RWPE1 (cell line): Measurements from ENCODE around the gene TAF11L10.
"Not testable (repeated sequence)": the region's sequence is repeated elsewhere in the genome, so short reads cannot be mapped to it uniquely, and the experiment has no call there.

Source experiments
- CTCF ChIA-PET: fragments of 350-600 bp; sonication (Branson Sonifier 250); formaldehyde crosslinking; extraction: SDS; loops from one replicate; lab custom pipeline; 2021; lab: Yijun Ruan, JAX
- POLR2A ChIA-PET: fragments of 400-600 bp; formaldehyde crosslinking; extraction: SDS; loops from one replicate; lab custom pipeline; 2020; ENCODE audit warnings: antibody characterized with exemption; ENCODE audit not compliant: low non-redundant PET; lab: Yijun Ruan, JAX
- DNase-seq: peaks from one replicate; pipeline ENCODE4 v3.0.0; 2012; ENCODE audit warnings: low spot score
- H3K27ac ChIP-seq: fragments of 450-650 bp; 2 replicates; pipeline ENCODE4 v1.5.1; 2017
- TF ChIP-seq, protein P1 (sequence below): fragments of 450-650 bp; conservative IDR thresholded peaks from 2 replicates; pipeline ENCODE4 v1.5.1; 2017; ENCODE audit warnings: low read depth, mild to moderate bottlenecking

TAF11L10 gene

DNA sequence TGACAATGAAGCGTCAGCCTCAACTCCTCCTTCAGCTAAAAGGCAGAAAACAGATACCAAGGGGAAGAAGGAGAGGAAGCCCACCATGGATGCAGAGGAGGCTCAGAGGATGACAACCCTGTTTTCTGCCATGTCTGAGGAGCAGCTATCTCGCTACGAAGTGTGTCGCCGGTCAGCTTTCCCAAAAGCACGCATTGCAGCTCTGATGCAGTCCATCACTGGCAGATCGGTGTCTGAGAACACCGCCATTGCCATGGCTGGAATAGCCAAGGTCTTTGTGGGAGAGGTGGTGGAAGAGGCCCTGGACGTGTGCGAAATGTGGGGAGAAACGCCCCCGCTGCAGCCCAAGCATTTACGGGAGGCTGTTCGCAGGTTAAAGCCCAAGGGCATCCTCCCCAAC, 7.3 kb upstream of the TAF11L10 start:
- ChIA-PET CTCF (no interaction called here), POLR2A (no interaction called here)
- DNase-seq: no peak
- no peak overlapping the region for H3K27ac ChIP-seq
- TF ChIP-seq, protein P1, sequence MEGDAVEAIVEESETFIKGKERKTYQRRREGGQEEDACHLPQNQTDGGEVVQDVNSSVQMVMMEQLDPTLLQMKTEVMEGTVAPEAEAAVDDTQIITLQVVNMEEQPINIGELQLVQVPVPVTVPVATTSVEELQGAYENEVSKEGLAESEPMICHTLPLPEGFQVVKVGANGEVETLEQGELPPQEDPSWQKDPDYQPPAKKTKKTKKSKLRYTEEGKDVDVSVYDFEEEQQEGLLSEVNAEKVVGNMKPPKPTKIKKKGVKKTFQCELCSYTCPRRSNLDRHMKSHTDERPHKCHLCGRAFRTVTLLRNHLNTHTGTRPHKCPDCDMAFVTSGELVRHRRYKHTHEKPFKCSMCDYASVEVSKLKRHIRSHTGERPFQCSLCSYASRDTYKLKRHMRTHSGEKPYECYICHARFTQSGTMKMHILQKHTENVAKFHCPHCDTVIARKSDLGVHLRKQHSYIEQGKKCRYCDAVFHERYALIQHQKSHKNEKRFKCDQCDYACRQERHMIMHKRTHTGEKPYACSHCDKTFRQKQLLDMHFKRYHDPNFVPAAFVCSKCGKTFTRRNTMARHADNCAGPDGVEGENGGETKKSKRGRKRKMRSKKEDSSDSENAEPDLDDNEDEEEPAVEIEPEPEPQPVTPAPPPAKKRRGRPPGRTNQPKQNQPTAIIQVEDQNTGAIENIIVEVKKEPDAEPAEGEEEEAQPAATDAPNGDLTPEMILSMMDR: no peak

DNA sequence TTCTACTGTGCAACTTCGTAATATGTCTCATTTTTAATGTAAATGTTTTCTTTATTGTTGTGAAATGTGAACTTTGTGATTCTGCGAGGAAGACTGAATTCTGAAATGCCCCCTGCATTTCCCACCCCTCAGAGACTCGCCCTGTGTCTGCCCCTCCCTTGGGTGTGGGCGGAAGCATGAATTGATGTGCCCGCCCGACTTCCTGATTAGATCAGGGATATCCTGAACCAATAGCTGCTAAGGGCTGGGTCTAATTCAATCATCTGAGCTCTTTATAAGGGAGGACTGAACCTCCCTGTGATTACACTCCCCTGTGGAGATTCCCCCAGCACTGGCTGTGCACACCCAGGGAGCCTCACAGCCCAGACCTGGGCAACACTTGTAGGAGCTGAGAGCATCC, 6.3 kb upstream of the TAF11L10 start, which contains the start of gene TAF11L11:
TSS of gene TAF11L11 (plus strand) at position 304 of the 400 bp plus-strand sequence.
- DNase-seq, CTCF ChIA-PET, POLR2A ChIA-PET: not testable (repeated sequence)

DNA sequence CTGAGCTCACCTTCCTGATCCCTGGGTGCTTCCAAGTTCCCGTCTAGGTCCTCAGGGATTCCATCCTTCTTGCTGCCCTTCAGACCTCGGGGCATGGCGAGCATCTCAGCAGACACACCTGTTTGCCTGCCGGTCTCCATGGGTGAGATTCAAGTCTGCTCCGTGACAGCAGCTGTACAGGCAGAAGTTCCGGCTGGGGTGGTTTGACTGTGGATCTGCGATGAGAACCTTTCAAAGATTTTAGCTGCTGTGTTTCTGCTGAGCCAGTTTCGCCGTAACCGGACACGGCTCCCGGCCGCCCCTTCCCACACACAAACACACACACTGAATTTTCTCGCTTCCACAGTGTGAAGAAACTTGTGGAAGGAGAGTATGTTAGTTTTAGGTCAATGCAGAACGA, 3.4 kb downstream of the TAF11L10 start, which contains the start of gene TAF11L9:
TSS of gene TAF11L9 (minus strand) at position 140 of the 400 bp plus-strand sequence.
- POLR2A ChIA-PET, DNase-seq, CTCF ChIA-PET, H3K27ac ChIP-seq: not testable (repeated sequence)

More for the DNA sequence above, 6.3 kb upstream of the TAF11L10 start, which contains the start of gene TAF11L11:
- H3K27ac ChIP-seq: not testable (repeated sequence)

DNA sequence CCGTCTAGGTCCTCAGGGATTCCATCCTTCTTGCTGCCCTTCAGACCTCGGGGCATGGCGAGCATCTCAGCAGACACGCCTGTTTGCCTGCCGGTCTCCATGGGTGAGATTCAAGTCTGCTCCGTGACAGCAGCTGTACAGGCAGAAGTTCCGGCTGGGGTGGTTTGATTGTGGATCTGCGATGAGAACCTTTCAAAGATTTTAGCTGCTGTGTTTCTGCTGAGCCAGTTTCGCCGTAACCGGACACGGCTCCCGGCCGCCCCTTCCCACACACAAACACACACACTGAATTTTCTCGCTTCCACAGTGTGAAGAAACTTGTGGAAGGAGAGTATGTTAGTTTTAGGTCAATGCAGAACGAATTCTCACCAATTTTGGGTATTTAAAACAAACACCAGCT, 6.8 kb downstream of the TAF11L10 start, which contains the start of gene TAF11L8:
TSS of gene TAF11L8 (minus strand) at position 101 of the 400 bp plus-strand sequence.
- POLR2A ChIA-PET, DNase-seq, CTCF ChIA-PET, H3K27ac ChIP-seq: not testable (repeated sequence)

DNA sequence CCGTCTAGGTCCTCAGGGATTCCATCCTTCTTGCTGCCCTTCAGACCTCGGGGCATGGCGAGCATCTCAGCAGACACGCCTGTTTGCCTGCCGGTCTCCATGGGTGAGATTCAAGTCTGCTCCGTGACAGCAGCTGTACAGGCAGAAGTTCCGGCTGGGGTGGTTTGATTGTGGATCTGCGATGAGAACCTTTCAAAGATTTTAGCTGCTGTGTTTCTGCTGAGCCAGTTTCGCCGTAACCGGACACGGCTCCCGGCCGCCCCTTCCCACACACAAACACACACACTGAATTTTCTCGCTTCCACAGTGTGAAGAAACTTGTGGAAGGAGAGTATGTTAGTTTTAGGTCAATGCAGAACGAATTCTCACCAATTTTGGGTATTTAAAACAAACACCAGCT, 12.0 kb downstream of the TAF11L10 start, which contains the start of gene TAF11L7:
TSS of gene TAF11L7 (minus strand) at position 101 of the 400 bp plus-strand sequence.
- DNase-seq, H3K27ac ChIP-seq, POLR2A ChIA-PET, CTCF ChIA-PET: not testable (repeated sequence)
